Measurements from ENCODE around the gene AGTPBP1. TPM values are rescaled to one million over a fixed set of nuclear protein-coding genes. Genes with fewer than 3 reads are reported as not detected.

AGTPBP1 gene
- total and polyA plus RNA-seq, 9 of the 15 experiments (the other 6 are each of a cell fraction or from before 2014, with no cell fraction given), result 1.4 to 7.9 (median 4.6) TPM

- ChIA-PET CTCF (ENCODE audit: low intra/inter-chr PET ratio) (no interaction called here), POLR2A (interaction anchor here (1.0 kb wide), 1 partner anchor 11 kb away, joined by 4 read pairs; no protein-coding TSS in a partner anchor)
- TF ChIP-seq ZC3H11A (IDR thresholded peaks at IDR 0.05; ENCODE audit: low read depth, low read length) (no peak), HNRNPK (IDR thresholded peaks at IDR 0.05; ENCODE audit: low read depth, low read length, poor library complexity, severe bottlenecking) (no peak), ZFX (CRISPR knock-in tag; IDR thresholded peaks at IDR 0.05) (no peak), CREB3L1 (IDR thresholded peaks at IDR 0.05; ENCODE audit: borderline replicate concordance, low read depth) (no peak), ZNF561 (CRISPR knock-in tag; conservative IDR thresholded peaks at IDR 0.05) (no peak), E2F6 (IDR thresholded peaks at IDR 0.05; ENCODE audit: borderline replicate concordance in 1 of 2, extremely low read depth in 1 of 2, insufficient read depth in 1 of 2, insufficient read length in 1 of 2, low read depth in 1 of 2, low read length in 1 of 2, poor library complexity in 1 of 2, severe bottlenecking in 1 of 2) (no peak), NFRKB (IDR thresholded peaks at IDR 0.05; ENCODE audit: low read depth) (no peak), ZNF785 (CRISPR knock-in tag; IDR thresholded peaks at IDR 0.05) (no peak), TSC22D4 (tag; IDR thresholded peaks at IDR 0.05) (no peak), CREM (IDR thresholded peaks at IDR 0.05; ENCODE audit: low read depth) (no peak), GTF2E2 (tag; IDR thresholded peaks at IDR 0.05) (no peak), MYNN (IDR thresholded peaks at IDR 0.05) (no peak), MYNN (CRISPR knock-in tag; IDR thresholded peaks at IDR 0.05) (no peak), SP1 (CRISPR knock-in tag; IDR thresholded peaks at IDR 0.05) (no peak), ZNF699 (CRISPR knock-in tag; IDR thresholded peaks at IDR 0.05; ENCODE audit: insufficient replicate concordance) (no peak), ZBTB12 (CRISPR knock-in tag; IDR thresholded peaks at IDR 0.05) (no peak), FOXA3 (CRISPR knock-in tag; conservative IDR thresholded peaks at IDR 0.05 in 1 of 2, IDR thresholded peaks at IDR 0.05 in 1 of 2) (no peak)
- no peaks in the 10 kb centered on the region for H4K20me1 ChIP-seq (replicated peaks; ENCODE audit: control insufficient read depth, insufficient read depth, low read length)
- no peak for DNase-seq (ENCODE audit: extremely low read depth in 1 of 4, low spot score in 3 of 4)
- no peak for FAIRE-seq
- no peaks in the 10 kb centered on the region for H3K9me3 ChIP-seq (replicated peaks; ENCODE audit: control insufficient read depth, insufficient read depth, low read depth, low read length)
- H2AFZ ChIP-seq (ENCODE audit: low read depth, low read length), result no peak overlapping the region
- in situ Hi-C loops (cut with MboI) (no loop called here), intact Hi-C loops (cut with micrococcal nuclease) (no loop called here)
- no TSS peak for BruUV-seq (replicated peaks)
- peaks cover 2 to 29% of the 10 kb centered on the region in 2 experiments; a peak in 3 of 5 replicates for H3K27me3 ChIP-seq (ENCODE audit: control insufficient read depth in 2 of 2, insufficient read depth in 2 of 2, low read length in 2 of 2)
- no peaks in the 10 kb centered on the region for H3K9me1 ChIP-seq (ENCODE audit: control insufficient read depth, insufficient read depth, low read length)
- no peaks in the 10 kb centered on the region for H3K36me3 ChIP-seq (ENCODE audit: control insufficient read depth, insufficient read depth, low read length)
- H3K4me3 ChIP-seq, result no peak overlapping the region
- whole genome bisulfite sequencing (ENCODE audit: insufficient coverage, low coverage, missing lambda C conversion rate), result 0% methylated on average over 7 of the region's 9 CpGs
- H3K79me2 ChIP-seq (ENCODE audit: control insufficient read depth, insufficient read depth, low read length), result no peaks in the 10 kb centered on the region
- H3K4me2 ChIP-seq (ENCODE audit: insufficient read depth, low read length), result no peak overlapping the region
- H3K9ac ChIP-seq (ENCODE audit: insufficient read depth in 1 of 2, low read depth in 2 of 2, low read length in 2 of 2), result no peak overlapping the region
- H3K27ac ChIP-seq (ENCODE audit: extremely low read depth, low read depth, low read length), result no peak overlapping the region
- ATAC-seq, result no peak
- no peaks in the 10 kb centered on the region for H3K4me1 ChIP-seq (replicated peaks in 1 of 2; ENCODE audit: control insufficient read depth in 2 of 2, insufficient read depth in 2 of 2, low read length in 2 of 2)
Measured at GRCh38 chr9:85523202-85523601, 218.6 kb downstream of the AGTPBP1 start.

Data from K562 (cell line).